Measurements from ENCODE around the gene CDPF1. TPM values are rescaled to one million over a fixed set of nuclear protein-coding genes. Genes with fewer than 3 reads are reported as not detected.

Gene CDPF1
- total RNA-seq, 4 donors from 2014 or later: 5.7 to 18.8 (median 8.5) TPM

DNA sequence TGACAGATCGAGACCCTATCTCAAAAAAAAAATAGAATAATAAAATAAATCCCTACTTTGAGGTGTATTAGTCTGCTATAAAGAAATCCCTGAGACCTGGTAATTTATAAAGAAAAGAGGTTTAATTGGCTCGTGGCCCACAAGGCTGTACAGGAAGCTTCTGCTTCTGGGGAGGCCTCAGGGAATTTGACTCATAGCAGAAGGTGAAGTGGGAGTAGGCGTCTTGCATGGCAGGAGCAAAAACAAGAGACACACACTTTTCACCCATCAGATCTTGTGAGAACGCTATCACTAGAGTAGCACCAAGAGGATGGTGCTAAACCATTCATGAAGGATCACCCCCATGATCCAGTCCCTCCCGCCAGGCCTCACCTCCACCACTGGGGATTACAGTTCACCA lies 29.2 kb downstream of the CDPF1 start:
- ATAC-seq (ENCODE audit: low FRiP score): no peak
- DNase-seq (ENCODE audit: low spot score): no peak
- TF ChIP-seq, protein P1, sequence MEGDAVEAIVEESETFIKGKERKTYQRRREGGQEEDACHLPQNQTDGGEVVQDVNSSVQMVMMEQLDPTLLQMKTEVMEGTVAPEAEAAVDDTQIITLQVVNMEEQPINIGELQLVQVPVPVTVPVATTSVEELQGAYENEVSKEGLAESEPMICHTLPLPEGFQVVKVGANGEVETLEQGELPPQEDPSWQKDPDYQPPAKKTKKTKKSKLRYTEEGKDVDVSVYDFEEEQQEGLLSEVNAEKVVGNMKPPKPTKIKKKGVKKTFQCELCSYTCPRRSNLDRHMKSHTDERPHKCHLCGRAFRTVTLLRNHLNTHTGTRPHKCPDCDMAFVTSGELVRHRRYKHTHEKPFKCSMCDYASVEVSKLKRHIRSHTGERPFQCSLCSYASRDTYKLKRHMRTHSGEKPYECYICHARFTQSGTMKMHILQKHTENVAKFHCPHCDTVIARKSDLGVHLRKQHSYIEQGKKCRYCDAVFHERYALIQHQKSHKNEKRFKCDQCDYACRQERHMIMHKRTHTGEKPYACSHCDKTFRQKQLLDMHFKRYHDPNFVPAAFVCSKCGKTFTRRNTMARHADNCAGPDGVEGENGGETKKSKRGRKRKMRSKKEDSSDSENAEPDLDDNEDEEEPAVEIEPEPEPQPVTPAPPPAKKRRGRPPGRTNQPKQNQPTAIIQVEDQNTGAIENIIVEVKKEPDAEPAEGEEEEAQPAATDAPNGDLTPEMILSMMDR (IDR thresholded peaks at IDR 0.05): no peak

DNA sequence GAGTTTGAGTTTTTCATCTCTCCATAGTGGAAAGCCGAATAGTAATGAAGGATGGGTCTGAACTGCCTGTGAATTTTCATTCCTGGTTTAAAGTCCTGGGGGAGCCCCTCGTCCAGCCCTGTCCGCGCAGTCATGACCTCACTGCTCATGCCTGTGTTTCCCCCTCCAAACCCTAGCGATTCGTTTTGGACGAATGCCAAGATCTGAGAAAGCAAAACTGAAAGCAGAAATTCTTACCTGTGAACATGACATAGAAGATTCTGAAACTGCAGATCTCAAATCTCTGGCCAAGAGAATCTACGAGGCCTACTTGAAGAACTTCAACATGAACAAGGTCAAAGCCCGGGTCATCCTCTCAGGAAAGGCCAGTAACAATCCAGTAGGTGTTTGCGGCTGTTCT lies 30.5 kb downstream of the CDPF1 start:
- TF ChIP-seq, protein P1 (IDR thresholded peaks at IDR 0.05): no peak
- ATAC-seq (ENCODE audit: low FRiP score) (no peak), DNase-seq (ENCODE audit: low spot score) (no peak)

DNA sequence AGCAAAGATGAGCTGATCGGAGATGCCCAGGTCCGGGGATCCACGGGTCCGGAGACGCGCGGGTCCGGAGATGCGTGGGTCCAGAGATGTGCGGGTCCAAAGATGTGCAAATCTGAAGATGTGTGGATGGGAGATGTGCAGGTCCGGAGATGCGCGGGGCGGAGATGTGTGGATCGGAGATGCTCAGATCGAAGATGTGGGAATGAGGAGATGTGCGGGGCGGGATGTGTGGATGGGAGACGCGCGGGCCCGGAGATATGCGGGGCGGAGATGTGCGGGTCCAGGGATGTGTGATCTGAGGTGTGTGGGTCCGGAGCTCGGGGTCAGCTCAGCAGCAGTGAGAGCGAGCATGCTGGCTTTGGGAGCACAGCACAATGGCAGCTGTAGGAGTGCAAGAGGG lies 35.5 kb downstream of the CDPF1 start:
- ATAC-seq (ENCODE audit: low FRiP score) (no peak), DNase-seq (ENCODE audit: low spot score) (no peak)
- TF ChIP-seq, protein P1 (IDR thresholded peaks at IDR 0.05): no peak

DNA sequence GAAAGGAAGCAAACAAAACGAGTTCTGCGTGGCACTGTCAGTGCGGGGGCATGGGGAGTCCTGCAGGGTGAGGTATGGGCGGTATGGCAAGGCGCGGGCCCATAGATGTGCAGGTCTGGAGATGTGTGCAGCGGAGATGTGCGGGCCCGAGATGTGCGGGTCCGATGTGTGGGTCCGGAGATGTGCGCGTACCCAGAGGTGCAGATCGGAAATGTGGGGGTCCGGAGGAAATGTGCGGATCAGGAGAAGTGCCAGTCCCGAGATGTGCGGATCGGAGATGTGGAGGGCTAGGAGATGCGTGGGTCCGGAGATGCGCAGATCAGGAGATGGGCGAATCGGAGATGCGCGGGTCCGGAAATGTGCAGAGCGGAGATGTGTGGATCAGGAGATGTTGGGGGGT lies 35.9 kb downstream of the CDPF1 start:
- TF ChIP-seq, protein P1 (IDR thresholded peaks at IDR 0.05): no peak
- DNase-seq (ENCODE audit: low spot score): no peak
- no peak for ATAC-seq (ENCODE audit: low FRiP score)

DNA sequence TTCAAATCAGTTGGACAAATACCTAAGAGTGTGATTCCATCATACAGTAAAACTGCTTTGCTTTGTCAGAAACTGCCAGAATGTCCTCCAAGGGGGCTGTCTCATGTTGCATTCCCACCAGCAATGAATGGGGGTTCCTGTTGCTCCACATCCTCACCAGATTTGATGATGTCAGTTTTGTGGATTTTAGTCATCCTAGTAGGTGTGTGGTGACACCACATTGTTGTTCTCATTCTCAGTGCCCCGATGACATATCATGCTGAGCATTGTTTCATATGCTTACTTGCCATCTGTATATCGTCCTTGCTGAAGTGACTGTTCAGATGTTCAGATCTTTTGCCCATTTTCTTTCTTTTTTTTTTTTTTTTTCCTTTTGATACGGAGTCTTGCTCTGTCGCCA lies 37.0 kb downstream of the CDPF1 start:
- ATAC-seq (ENCODE audit: low FRiP score) (no peak), DNase-seq (ENCODE audit: low spot score) (no peak)
- TF ChIP-seq, protein P1 (IDR thresholded peaks at IDR 0.05): no peak

DNA sequence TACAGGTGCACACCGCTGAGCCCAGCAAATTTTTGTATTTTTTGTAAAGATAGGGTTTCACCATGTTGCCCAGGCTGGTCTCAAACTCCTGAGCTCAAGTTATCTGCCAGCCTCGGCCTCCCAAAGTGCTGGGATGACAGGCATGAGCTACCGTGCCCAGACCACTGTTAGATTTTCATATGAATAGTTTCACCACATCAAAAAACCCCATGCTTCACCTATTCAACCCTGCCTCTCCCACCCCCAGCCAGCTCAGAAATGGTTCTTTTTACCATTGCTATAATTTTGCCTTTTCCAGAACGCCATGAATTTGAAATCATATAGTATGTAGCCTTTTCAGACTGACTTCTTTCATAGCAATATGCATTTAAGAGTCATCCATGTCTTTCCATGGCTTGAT lies 37.9 kb downstream of the CDPF1 start:
- ATAC-seq (ENCODE audit: low FRiP score) (no peak), DNase-seq (ENCODE audit: low spot score) (no peak)
- TF ChIP-seq, protein P1 (IDR thresholded peaks at IDR 0.05): no peak

DNA sequence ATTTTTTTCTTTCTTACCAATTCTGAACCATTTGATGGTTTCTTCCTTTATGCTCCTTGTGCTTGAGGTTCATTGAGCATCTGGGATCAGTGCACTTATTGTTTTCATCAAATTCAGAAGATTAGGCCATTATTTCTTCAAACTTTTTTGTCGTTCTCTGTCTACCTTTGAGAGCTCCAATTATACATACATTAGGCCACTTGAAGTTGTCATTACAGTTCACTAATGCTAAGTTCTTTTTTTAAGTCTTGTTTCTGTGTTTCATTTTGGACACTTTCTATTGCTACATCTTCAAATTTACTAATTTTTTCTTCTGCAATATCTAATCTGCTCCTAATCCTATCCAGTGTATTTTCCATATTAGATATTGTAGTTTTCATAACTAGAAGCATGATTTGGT lies 40.8 kb downstream of the CDPF1 start:
- ATAC-seq (ENCODE audit: low FRiP score): no peak
- no peak for DNase-seq (ENCODE audit: low spot score)
- TF ChIP-seq, protein P1 (IDR thresholded peaks at IDR 0.05): no peak

Data from omental fat pad (tissue), 4 donors.